ENCODE data around the gene SOX8.

DNA sequence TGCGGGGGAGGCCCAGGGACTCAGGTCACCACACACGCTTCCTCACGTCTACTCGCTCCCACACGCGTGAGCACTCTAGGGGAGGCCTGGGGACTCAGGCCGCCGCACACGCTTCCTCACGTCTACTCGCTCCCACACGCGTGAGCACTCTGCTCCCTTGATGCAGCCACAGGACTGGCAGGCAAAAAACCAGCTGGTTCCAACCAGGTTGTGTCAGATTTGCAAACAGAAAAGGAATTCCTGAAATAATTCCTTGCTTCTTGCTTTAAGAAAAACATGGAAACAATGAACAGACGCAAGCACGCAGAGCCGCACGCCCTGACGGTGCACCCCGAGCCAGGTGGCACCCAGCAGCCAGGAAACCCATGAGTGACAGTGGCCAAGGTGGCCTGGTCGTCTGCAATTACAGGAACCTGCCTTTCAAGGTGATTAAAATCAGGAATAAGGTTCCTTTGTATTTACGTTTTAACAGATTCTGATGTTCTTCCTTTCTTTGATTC is 48.7 kb upstream of the SOX8 start:
- no peak for TF ChIP-seq ZBTB7A (IDR thresholded peaks at IDR 0.05; ENCODE audit: low read depth)
- TF ChIP-seq EGR1 (IDR thresholded peaks at IDR 0.05), result no peak
- no peak for TF ChIP-seq RAD21 (IDR thresholded peaks at IDR 0.05; ENCODE audit: low read depth)
- TF ChIP-seq YY1 (IDR thresholded peaks at IDR 0.05; ENCODE audit: low read depth), result no peak
- TF ChIP-seq, protein P1, sequence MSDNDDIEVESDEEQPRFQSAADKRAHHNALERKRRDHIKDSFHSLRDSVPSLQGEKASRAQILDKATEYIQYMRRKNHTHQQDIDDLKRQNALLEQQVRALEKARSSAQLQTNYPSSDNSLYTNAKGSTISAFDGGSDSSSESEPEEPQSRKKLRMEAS (IDR thresholded peaks at IDR 0.05), result no peak

Measured in Ishikawa (cell line).